GM12865 (cell line): ENCODE measurements around the gene NFIX.

ENCODE experiments used
- DNase-seq: peaks from one replicate; pipeline ENCODE4 v3.0.0; 2010; ENCODE audit warnings: low read depth
- H3K4me3 ChIP-seq: 2 replicates; pipeline ENCODE4 v1.5.1; 2011; ENCODE audit warnings: mild to moderate bottlenecking, low read depth, low read length, control low read depth
- TF ChIP-seq, protein P1 (sequence below): IDR thresholded peaks from 2 replicates; pipeline ENCODE4 v1.5.1; 2011; ENCODE audit warnings: low read length, control low read depth, low read depth, inconsistent platforms; ENCODE audit not compliant: insufficient read depth; ENCODE audit errors: missing control alignments

NFIX gene

GRCh38 chr19:13120031-13120430 lies 124.8 kb downstream of the NFIX start:
- no peak overlapping the region for H3K4me3 ChIP-seq
- TF ChIP-seq, protein P1, sequence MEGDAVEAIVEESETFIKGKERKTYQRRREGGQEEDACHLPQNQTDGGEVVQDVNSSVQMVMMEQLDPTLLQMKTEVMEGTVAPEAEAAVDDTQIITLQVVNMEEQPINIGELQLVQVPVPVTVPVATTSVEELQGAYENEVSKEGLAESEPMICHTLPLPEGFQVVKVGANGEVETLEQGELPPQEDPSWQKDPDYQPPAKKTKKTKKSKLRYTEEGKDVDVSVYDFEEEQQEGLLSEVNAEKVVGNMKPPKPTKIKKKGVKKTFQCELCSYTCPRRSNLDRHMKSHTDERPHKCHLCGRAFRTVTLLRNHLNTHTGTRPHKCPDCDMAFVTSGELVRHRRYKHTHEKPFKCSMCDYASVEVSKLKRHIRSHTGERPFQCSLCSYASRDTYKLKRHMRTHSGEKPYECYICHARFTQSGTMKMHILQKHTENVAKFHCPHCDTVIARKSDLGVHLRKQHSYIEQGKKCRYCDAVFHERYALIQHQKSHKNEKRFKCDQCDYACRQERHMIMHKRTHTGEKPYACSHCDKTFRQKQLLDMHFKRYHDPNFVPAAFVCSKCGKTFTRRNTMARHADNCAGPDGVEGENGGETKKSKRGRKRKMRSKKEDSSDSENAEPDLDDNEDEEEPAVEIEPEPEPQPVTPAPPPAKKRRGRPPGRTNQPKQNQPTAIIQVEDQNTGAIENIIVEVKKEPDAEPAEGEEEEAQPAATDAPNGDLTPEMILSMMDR: no peak
- DNase-seq: no peak

- TF ChIP-seq, protein P1: no peak
- no peak for DNase-seq
- H3K4me3 ChIP-seq: no peak overlapping the region
Observed at GRCh38 chr19:13120817-13121216, 125.5 kb downstream of the NFIX start.

GRCh38 chr19:13121551-13122274 lies 126.4 kb downstream of the NFIX start:
- TF ChIP-seq, protein P1: no peak
- peak; percentile 62 for DNase-seq
- no peak overlapping the region for H3K4me3 ChIP-seq

DNA sequence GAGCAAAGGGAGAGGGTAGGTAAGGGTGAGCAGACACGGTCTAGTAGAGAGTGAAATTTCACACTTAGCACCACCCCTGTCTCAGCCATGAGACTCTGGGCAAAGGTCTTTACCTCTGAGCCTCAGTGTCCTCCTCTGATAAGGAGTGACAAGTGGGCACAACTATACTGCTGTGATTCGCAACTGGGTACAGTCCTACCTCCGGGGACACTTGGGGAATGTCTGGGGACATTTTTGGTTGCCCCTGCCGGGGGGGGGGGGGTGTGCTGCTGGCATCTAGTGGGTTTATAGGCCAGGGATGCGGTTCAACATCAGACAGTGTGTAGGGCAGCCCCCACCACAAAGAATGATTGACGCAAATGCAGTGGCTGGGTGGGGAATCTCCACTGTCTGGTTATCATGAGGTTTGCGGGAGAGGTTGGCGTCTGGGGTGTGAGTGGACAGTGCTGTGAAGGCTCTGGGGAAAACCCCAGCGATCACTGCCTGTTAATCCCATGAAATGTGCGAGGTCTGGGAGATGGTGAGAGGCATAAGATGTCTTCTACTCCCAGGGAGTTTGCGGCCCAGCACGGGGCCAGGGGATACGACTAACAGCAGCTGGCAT lies 127.1 kb downstream of the NFIX start:
- DNase-seq: no peak
- no peak overlapping the region for H3K4me3 ChIP-seq
- TF ChIP-seq, protein P1: no peak

DNA sequence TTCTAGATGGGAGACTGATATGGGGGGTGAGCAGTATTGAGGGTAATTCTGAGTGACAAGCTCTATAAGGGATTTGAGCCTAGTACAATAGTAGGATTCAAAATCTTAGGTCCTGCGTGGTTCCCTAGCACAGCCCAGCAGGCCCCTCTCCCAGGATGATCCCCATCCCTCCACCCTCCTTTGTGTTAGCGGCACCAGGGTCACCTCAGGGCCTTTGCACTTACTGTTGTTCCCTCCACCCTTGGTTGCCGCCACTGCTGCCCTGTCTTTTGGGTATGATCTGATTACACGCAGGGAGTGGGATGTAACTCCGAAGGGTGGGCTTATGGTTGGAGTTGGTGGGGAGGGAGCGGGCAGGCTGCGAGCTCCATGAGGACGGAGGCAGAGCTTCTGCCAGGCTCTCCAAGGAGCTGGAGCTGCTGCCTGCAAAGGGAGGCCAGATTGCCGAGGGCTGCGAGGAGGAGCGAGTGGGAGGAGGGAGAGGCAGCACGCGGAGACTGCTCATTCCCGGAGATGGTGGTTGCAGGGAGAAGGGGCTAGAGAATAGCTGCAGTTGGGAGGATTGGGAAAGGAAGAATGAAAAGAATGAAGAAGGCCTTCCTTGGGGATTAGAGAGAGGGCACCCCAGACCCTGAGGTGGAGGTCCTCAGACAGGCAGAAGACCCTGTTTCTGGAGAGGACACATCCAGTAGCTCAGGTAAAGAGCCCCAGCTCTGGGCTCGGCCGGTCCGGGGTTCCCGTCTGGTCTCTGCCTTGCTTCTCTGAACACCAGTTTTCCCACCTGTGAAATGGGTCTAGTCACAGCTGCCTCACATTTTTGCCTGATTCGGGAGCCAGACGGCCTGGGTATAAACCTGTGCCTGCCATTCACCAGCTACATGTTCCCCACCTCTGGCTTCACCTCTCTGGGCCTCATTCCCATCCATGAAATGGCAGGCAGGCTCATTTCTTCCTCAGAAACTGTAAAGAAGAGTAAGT lies 128.0 kb downstream of the NFIX start:
- no peak overlapping the region for H3K4me3 ChIP-seq
- DNase-seq: no peak
- TF ChIP-seq, protein P1: no peak

- DNase-seq: no peak
Observed at GRCh38 chr19:13127051-13127450, 131.8 kb downstream of the NFIX start.

More at GRCh38 chr19:13127051-13127450, 131.8 kb downstream of the NFIX start:
- no peak overlapping the region for H3K4me3 ChIP-seq
- TF ChIP-seq, protein P1: no peak
